ENCODE data around the gene OPTN. TPM values are rescaled to one million over a fixed set of nuclear protein-coding genes. Genes with fewer than 3 reads are reported as not detected.
"Not testable (repeated sequence)": the region's sequence is repeated elsewhere in the genome, so short reads cannot be mapped to it uniquely, and the experiment has no call there.

Gene OPTN
- total and polyA plus RNA-seq, 8 donors, result 13.9 to 47.9 (median 24.4) TPM

GRCh38 chr10:13079776-13080050, 20.2 kb upstream of the OPTN start:
- intact Hi-C loops (cut with DNase I), result no loop called here
- Histone ChIP-seq H3K4me3 (no peak overlapping the region), H3K36me3 (no peaks in the 10 kb centered on the region), H3K4me1 (no peaks in the 10 kb centered on the region), H3K27ac (no peak overlapping the region), H3K27me3 (no peaks in the 10 kb centered on the region), H3K9me3 (no peaks in the 10 kb centered on the region)
- no peak for DNase-seq
- no peak for FAIRE-seq
- TF ChIP-seq CTCF (IDR thresholded peaks at IDR 0.05), result no peak
- WGBS, 2 donors, result 30 to 33% methylated on average over 2 of the region's 2 CpGs
- no peak for ATAC-seq

GRCh38 chr10:13080643-13081042, 19.3 kb upstream of the OPTN start:
- Histone ChIP-seq H3K36me3 (no peaks in the 10 kb centered on the region), H3K4me1 (no peaks in the 10 kb centered on the region), H3K9me3 (no peaks in the 10 kb centered on the region), H3K4me3 (no peak overlapping the region), H3K27ac (no peak overlapping the region), H3K27me3 (no peaks in the 10 kb centered on the region)
- no peak for DNase-seq
- TF ChIP-seq CTCF (IDR thresholded peaks at IDR 0.05), result no peak
- no peak for ATAC-seq
- intact Hi-C loops (cut with DNase I), result no loop called here
- WGBS, 2 donors, result 73 to 86% methylated on average over 7 of the region's 7 CpGs
- FAIRE-seq, result no peak

GRCh38 chr10:13083700-13084099, 16.3 kb upstream of the OPTN start:
- not testable (repeated sequence) for ATAC-seq
- 84 to 95% methylated on average over 3 of the region's 3 CpGs for WGBS, 2 donors

DNA sequence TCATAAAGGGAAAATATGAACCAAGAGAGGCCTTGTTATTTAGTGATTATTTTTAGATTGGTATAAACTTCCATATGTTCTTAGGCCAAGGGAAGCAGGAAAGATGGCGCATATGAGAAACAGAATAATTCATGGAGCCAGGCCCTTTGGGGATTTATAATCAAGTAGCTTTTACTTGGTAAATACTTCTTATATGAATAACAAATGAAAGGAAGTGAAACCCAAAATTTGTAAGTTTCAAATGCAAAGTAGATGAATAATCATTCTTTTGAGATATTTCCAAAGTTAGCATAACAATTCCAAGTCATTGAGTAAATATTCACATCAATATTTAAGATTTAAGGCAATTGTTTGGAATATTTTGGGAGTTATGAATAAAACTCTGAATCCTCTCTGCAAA, 13.9 kb upstream of the OPTN start:
- ATAC-seq (no peak), DNase-seq (no peak), FAIRE-seq (no peak)
- 99 to 100% methylated on average over 1 of the region's 1 CpG for WGBS, 2 donors
- no peaks in the 10 kb centered on the region for H3K4me1 ChIP-seq
- H3K4me3 ChIP-seq, result no peak overlapping the region
- intact Hi-C loops (cut with DNase I), result no loop called here
- no peak overlapping the region for H3K27ac ChIP-seq
- H3K27me3 ChIP-seq, result no peaks in the 10 kb centered on the region
- TF ChIP-seq CTCF (IDR thresholded peaks at IDR 0.05), result no peak
- H3K9me3 ChIP-seq, result no peaks in the 10 kb centered on the region
- H3K36me3 ChIP-seq, result no peaks in the 10 kb centered on the region

More at GRCh38 chr10:13083700-13084099, 16.3 kb upstream of the OPTN start:
- FAIRE-seq; H3K27me3 ChIP-seq; DNase-seq; intact Hi-C loops (cut with DNase I); H3K4me3 ChIP-seq; H3K27ac ChIP-seq; H3K36me3 ChIP-seq; H3K4me1 ChIP-seq; H3K9me3 ChIP-seq: not testable (repeated sequence)

DNA sequence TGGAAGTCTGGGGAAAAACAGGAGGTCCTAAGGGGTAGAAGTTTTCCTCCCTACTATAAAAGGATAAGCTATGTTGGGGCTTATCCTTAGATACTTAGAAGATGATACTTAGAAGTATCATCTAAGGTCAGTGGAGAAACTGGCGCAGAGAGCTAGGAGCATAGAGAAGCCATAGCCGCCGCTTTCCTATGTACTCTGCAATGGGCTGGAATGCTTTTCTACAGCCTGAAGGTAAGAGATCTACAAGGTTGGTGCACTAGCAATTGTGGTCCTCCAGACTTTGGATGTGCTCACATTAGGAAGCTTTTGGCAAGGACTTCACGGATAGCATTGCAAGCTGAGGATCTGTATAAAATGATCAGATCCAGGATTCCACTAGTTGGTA, 12.4 kb upstream of the OPTN start:
- TF ChIP-seq CTCF (IDR thresholded peaks at IDR 0.05), result no peak
- Histone ChIP-seq H3K36me3 (no peaks in the 10 kb centered on the region), H3K27me3 (no peaks in the 10 kb centered on the region), H3K4me3 (no peak overlapping the region), H3K27ac (no peak overlapping the region), H3K9me3 (no peaks in the 10 kb centered on the region), H3K4me1 (no peaks in the 10 kb centered on the region)
- WGBS, 2 donors, result 93 to 96% methylated on average over 4 of the region's 4 CpGs
- ATAC-seq, result no peak
- DNase-seq, result no peak
- no peak for FAIRE-seq
- intact Hi-C loops (cut with DNase I), result no loop called here

Data from pancreas (tissue), 10 donors.